B cell (primary cell): ENCODE data around the gene OCA2. TPM values are rescaled to one million over a fixed set of nuclear protein-coding genes. Genes with fewer than 3 reads are reported as not detected.

Experiments
- ATAC-seq: fragments of 200-7000 bp; cut with Tn5 transposase; one replicate; pipeline ENCODE4 v1.10.0; 2021; ENCODE audit warnings: low read depth, mild to moderate bottlenecking, moderate number of reproducible peaks, moderate library complexity
- CTCF ChIA-PET: fragments of 350-600 bp; sonication (Branson Sonifier 250); formaldehyde crosslinking; loops from one replicate; lab custom pipeline; 2021; ENCODE audit warnings: antibody characterized with exemption, inconsistent platforms; lab: Charles Lee
- POLR2A ChIA-PET: fragments of 350-600 bp; sonication (Branson Sonifier 250); formaldehyde crosslinking; loops from one replicate; lab custom pipeline; 2021; ENCODE audit warnings: antibody characterized with exemption; lab: Charles Lee
- DNase-seq: peaks from one replicate; pipeline ENCODE4 v3.0.0; 2013
- H2AFZ ChIP-seq: 2 replicates; pipeline ENCODE4 v1.6.1; 2012; ENCODE audit warnings: mild to moderate bottlenecking, low read depth, low read length; ENCODE audit not compliant: insufficient read depth, poor library complexity, severe bottlenecking
- H3K27ac ChIP-seq, 2 donors: 1 replicate in 1 of 2; 2 replicates in 1 of 2; pipeline ENCODE4 v1.5.1; 2012 to 2013; ENCODE audit warnings: low read length in 2 of 2, mild to moderate bottlenecking in 2 of 2, moderate library complexity in 1 of 2
- H3K27me3 ChIP-seq, 4 experiments: fragments of 200-600 bp in 1 of 4; sonication (generic) in 1 of 4; replicated peaks in 1 of 4; 1 replicate in 2 of 4; 2 replicates in 2 of 4; pipeline versions ENCODE4 v1.6.1 to v1.7.0; 2013 to 2016; ENCODE audit warnings: low read length in 3 of 4, mild to moderate bottlenecking in 2 of 4, mixed read lengths in 1 of 4, moderate library complexity in 1 of 4; ENCODE audit not compliant: insufficient read depth in 4 of 4, control insufficient read depth in 3 of 4; ENCODE audit errors: control extremely low read depth in 1 of 4
- H3K36me3 ChIP-seq, 2 experiments: replicated peaks in 1 of 2; 1 replicate in 1 of 2; 2 replicates in 1 of 2; pipeline versions ENCODE4 v1.6.1 to v1.7.1; 2013; ENCODE audit warnings: low read length in 1 of 2; ENCODE audit not compliant: insufficient read depth in 2 of 2, control insufficient read depth in 1 of 2; ENCODE audit errors: control extremely low read depth in 1 of 2, extremely low read depth in 1 of 2
- H3K4me1 ChIP-seq, 2 donors: fragments of 200-600 bp in 1 of 2; sonication (generic) in 1 of 2; 1 replicate in 1 of 2; 2 replicates in 1 of 2; pipeline versions ENCODE4 v1.5.1 to v1.6.1; 2013 to 2017; ENCODE audit warnings: low read length in 2 of 2; ENCODE audit not compliant: control insufficient read depth in 2 of 2, insufficient read depth in 2 of 2
- H3K4me2 ChIP-seq: replicated peaks from 2 replicates; pipeline ENCODE3; 2012; ENCODE audit warnings: mild to moderate bottlenecking, low read depth, low read length; ENCODE audit not compliant: poor library complexity, severe bottlenecking
- H3K4me3 ChIP-seq, 5 experiments: fragments of 200-600 bp in 1 of 5; sonication (generic) in 1 of 5; 1 replicate in 3 of 5; 2 replicates in 2 of 5; pipeline versions ENCODE4 v1.5.1 to v1.7.0; 2011 to 2016; ENCODE audit warnings: low read length in 4 of 5, mild to moderate bottlenecking in 4 of 5, low read depth in 2 of 5, control low read depth in 1 of 5, moderate library complexity in 1 of 5; ENCODE audit not compliant: insufficient read depth in 1 of 5; ENCODE audit errors: control extremely low read depth in 1 of 5, extremely low read depth in 1 of 5
- H3K79me2 ChIP-seq: fragments of 200-600 bp; sonication (generic); one replicate; pipeline ENCODE4 v1.6.0; 2016; ENCODE audit warnings: low read length; ENCODE audit not compliant: control insufficient read depth, insufficient read depth
- H3K9ac ChIP-seq: fragments of 200-600 bp; sonication (generic); 2 replicates; pipeline ENCODE4 v1.6.1; 2017; ENCODE audit warnings: mild to moderate bottlenecking, low read length, moderate library complexity
- H3K9me3 ChIP-seq, 3 donors: one replicate each; pipeline versions ENCODE4 v1.6.1 to v1.7.1; 2013; ENCODE audit warnings: low read length in 2 of 3; ENCODE audit not compliant: control insufficient read depth in 2 of 3, insufficient read depth in 1 of 3; ENCODE audit errors: control extremely low read depth in 1 of 3
- H4K20me1 ChIP-seq: 2 replicates; pipeline ENCODE4 v1.6.0; 2012; ENCODE audit warnings: mild to moderate bottlenecking, low read length; ENCODE audit not compliant: insufficient read depth, control insufficient read depth, poor library complexity, severe bottlenecking
- H3K27ac Mint-ChIP-seq: one replicate; pipeline ENCODE4 v1.8.0; 2021; ENCODE audit warnings: mixed read lengths
- H3K27me3 Mint-ChIP-seq: one replicate; pipeline ENCODE4 v1.8.0; 2021; ENCODE audit warnings: mixed read lengths
- H3K4me1 Mint-ChIP-seq: one replicate; pipeline ENCODE4 v1.8.0; 2021; ENCODE audit warnings: mixed read lengths
- H3K4me3 Mint-ChIP-seq: one replicate; pipeline ENCODE4 v1.8.0; 2021; ENCODE audit warnings: mixed read lengths
- H3K9me3 Mint-ChIP-seq: one replicate; pipeline ENCODE4 v1.8.0; 2022; ENCODE audit warnings: mixed read lengths; ENCODE audit not compliant: insufficient read depth
- EZH2 ChIP-seq: IDR thresholded peaks from 2 replicates; pipeline ENCODE4 v1.6.1; 2012; ENCODE audit warnings: borderline replicate concordance, low read depth, mild to moderate bottlenecking, moderate library complexity, low read length; ENCODE audit not compliant: insufficient read depth, poor library complexity, severe bottlenecking
- WGBS: methylation state at CpG from one replicate; pipeline ENCODE4 v1.1.5; 2013; ENCODE audit warnings: missing lambda C conversion rate; ENCODE audit not compliant: insufficient coverage; 5-methylcytosine and 5-hydroxymethylcytosine counted together
- intact Hi-C: fragments of 100-400 bp; cut with micrococcal nuclease; formaldehyde crosslinking; loops from one replicate; pipeline ENCODE4 v1.10.0; 2022
- polyA plus RNA-seq: library from polyadenylated mRNA; depleted of rRNA; stranded (reverse); fragments of >200 nt; gene quantifications from 2 replicates; pipeline ENCODE4 v1.2.3, GENCODE V29; 2012
- total RNA-seq, 2 donors: library from RNA; stranded (reverse); fragments of 120-200 nt in 1 of 2; gene quantifications; 1 replicate in 1 of 2; 2 replicates in 1 of 2; pipeline versions ENCODE4 v1.2.3 to v1.2.4, GENCODE V29; 2013 to 2022
- TF ChIP-seq, protein P1 (sequence below): fragments of 200-600 bp; IDR thresholded peaks from one replicate; pipeline ENCODE4 v1.8.0; 2022; ENCODE audit warnings: antibody characterized with exemption, mild to moderate bottlenecking

Gene OCA2
- total and polyA plus RNA-seq, 2 donors (not counting 1 experiment from before 2014, with no cell fraction given), result 0.12 TPM; not detected in 1

DNA sequence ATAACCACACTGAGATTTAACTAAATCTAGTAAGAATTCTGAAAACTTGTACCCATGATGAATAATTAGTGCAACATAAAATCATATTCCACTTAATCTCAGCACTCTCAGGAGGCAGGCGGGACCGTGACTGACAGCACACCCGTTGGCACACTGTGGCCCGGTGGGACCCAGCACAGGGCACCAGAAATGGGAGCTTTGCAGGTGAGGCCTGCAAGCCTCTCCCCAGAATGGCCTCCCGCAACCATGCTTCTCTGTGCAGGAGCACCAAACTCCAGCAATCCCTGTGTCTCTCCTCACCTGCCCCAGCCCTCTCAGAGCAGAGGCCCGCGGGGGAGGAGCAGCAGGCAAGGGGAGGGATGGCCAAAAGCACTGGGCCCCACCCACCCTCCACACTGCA is 31.5 kb upstream of the OCA2 start:
- Mint-ChIP-seq H3K27me3 (no peaks in the 10 kb centered on the region), H3K9me3 (no peaks in the 10 kb centered on the region), H3K4me3 (no peak overlapping the region), H3K27ac (no peak overlapping the region), H3K4me1 (peaks cover 14% of the 10 kb centered on the region)
- ATAC-seq (no peak), DNase-seq (no peak)
- Histone ChIP-seq H4K20me1 (no peaks in the 10 kb centered on the region), H2AFZ (no peak overlapping the region), H3K36me3 (peaks cover 0 to 37% of the 10 kb centered on the region in 2 experiments), H3K9me3 (no peaks in the 10 kb centered on the region), H3K9ac (no peak overlapping the region), H3K79me2 (no peaks in the 10 kb centered on the region), H3K4me3 (no peak overlapping the region), H3K4me1 (peaks cover 0 to 5% of the 10 kb centered on the region in 2 donors), H3K27me3 (no peaks in the 10 kb centered on the region), H3K4me2 (no peak overlapping the region), H3K27ac (no peak overlapping the region)
- intact Hi-C loops, result no loop called here
- ChIA-PET CTCF (no interaction called here), POLR2A (no interaction called here)
- no peak for TF ChIP-seq EZH2
- TF ChIP-seq, protein P1, sequence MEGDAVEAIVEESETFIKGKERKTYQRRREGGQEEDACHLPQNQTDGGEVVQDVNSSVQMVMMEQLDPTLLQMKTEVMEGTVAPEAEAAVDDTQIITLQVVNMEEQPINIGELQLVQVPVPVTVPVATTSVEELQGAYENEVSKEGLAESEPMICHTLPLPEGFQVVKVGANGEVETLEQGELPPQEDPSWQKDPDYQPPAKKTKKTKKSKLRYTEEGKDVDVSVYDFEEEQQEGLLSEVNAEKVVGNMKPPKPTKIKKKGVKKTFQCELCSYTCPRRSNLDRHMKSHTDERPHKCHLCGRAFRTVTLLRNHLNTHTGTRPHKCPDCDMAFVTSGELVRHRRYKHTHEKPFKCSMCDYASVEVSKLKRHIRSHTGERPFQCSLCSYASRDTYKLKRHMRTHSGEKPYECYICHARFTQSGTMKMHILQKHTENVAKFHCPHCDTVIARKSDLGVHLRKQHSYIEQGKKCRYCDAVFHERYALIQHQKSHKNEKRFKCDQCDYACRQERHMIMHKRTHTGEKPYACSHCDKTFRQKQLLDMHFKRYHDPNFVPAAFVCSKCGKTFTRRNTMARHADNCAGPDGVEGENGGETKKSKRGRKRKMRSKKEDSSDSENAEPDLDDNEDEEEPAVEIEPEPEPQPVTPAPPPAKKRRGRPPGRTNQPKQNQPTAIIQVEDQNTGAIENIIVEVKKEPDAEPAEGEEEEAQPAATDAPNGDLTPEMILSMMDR, result no peak
- WGBS, result over 99% methylated on average over 7 of the region's 7 CpGs

DNA sequence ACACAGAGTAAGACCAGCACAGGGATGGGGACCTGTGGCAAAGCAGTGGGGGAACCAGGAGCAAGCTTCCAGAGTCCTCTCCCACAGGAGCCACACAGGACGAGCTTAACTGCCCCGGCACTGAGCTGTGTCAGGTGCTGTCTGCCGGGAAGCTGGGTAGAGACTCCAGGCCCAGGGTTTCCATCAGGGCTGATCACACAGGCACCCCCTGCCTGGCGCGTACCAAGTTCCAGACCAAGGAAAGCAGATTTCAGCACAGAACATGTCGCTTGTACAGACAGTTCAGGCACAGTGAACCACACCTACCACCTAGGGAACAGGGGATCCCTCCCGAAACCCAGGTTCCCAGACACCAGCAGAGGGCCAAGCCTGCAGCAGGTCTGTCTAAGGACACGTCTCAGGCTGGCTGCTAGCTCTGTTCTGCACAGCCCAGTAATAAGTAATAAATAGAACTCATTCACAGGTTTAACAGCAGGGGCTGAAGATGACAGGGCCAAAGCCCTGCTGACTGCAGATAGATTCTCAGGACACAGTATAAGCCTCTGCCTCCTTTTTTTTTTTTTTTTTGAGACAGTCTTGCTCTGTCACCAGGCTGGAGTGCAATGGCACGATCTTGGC is 30.2 kb upstream of the OCA2 start:
- H3K4me1 ChIP-seq, result peaks cover 0 to 5% of the 10 kb centered on the region in 2 donors
- peaks cover 14% of the 10 kb centered on the region for H3K4me1 Mint-ChIP-seq

More for the DNA sequence above, 30.2 kb upstream of the OCA2 start:
- H2AFZ ChIP-seq, result no peak overlapping the region
- Mint-ChIP-seq H3K27me3 (no peaks in the 10 kb centered on the region), H3K9me3 (no peaks in the 10 kb centered on the region), H3K27ac (no peak overlapping the region), H3K4me3 (no peak overlapping the region)
- no peak for DNase-seq
- ChIA-PET POLR2A (no interaction called here), CTCF (no interaction called here)
- H3K4me2 ChIP-seq, result no peak overlapping the region
- H3K79me2 ChIP-seq, result no peaks in the 10 kb centered on the region
- no peak overlapping the region for H3K4me3 ChIP-seq
- WGBS, result 100% methylated on average over 5 of the region's 9 CpGs
- H3K9ac ChIP-seq, result no peak overlapping the region
- H3K27ac ChIP-seq, result no peak overlapping the region
- TF ChIP-seq EZH2, result no peak
- TF ChIP-seq, protein P1, result no peak
- H3K27me3 ChIP-seq, result no peaks in the 10 kb centered on the region
- peaks cover 0 to 32% of the 10 kb centered on the region in 2 experiments for H3K36me3 ChIP-seq
- intact Hi-C loops, result no loop called here
- H3K9me3 ChIP-seq, result no peaks in the 10 kb centered on the region
- H4K20me1 ChIP-seq, result no peaks in the 10 kb centered on the region
- no peak for ATAC-seq
